ENCODE measurements around the gene SIDT1. TPM values are rescaled to one million over a fixed set of nuclear protein-coding genes. Genes with fewer than 3 reads are reported as not detected.

SIDT1 gene
- total RNA-seq, 1 experiment from 2014 or later = not detected

GRCh38 chr3:113590983-113591382 lies 58.6 kb downstream of the SIDT1 start:
- POLR2A ChIA-PET = no interaction called here
- Histone ChIP-seq H3K27ac (ENCODE audit: low read length) (no peak overlapping the region), H3K4me1 (ENCODE audit: control insufficient read depth, insufficient read depth, low read length) (no peaks in the 10 kb centered on the region), H3K4me3 (ENCODE audit: low read depth in 2 of 2, low read length in 2 of 2) (no peak overlapping the region), H3K9me3 (ENCODE audit: control insufficient read depth, insufficient read depth, low read depth, low read length) (no peaks in the 10 kb centered on the region), H3K36me3 (ENCODE audit: control insufficient read depth, insufficient read depth, low read length) (no peaks in the 10 kb centered on the region), H3K27me3 (ENCODE audit: control insufficient read depth, insufficient read depth, low read length) (peaks cover 2% of the 10 kb centered on the region; the same call in 1 of the 2 replicates)
- DNase-seq (ENCODE audit: low read depth, low spot score) (no peak), ATAC-seq (no peak)
- TF ChIP-seq TCF7L2 (IDR thresholded peaks at IDR 0.05; ENCODE audit: low read depth, low read length) (no peak), REST (IDR thresholded peaks at IDR 0.05; ENCODE audit: insufficient read depth in 1 of 2, low read depth in 2 of 2, low read length in 1 of 2) (no peak), POLR2AphosphoS5 (IDR thresholded peaks at IDR 0.05; ENCODE audit: low read depth, low read length) (no peak)
- in situ Hi-C loops (cut with HindIII; ENCODE audit: low pct_unique_long_range_greater_than_20kb, low sequenced_read_pairs) = no loop called here
- no TSS peak for BruUV-seq (replicated peaks)
- intact Hi-C loops (cut with micrococcal nuclease; ENCODE audit: unreplicated experiment) = no loop called here
- CTCF ChIA-PET = no interaction called here

GRCh38 chr3:113594066-113594465 lies 61.7 kb downstream of the SIDT1 start:
- Histone ChIP-seq H3K4me3 (ENCODE audit: low read depth in 2 of 2, low read length in 2 of 2) (no peak overlapping the region), H3K9me3 (ENCODE audit: control insufficient read depth, insufficient read depth, low read depth, low read length) (no peaks in the 10 kb centered on the region), H3K27ac (ENCODE audit: low read length) (no peak overlapping the region), H3K36me3 (ENCODE audit: control insufficient read depth, insufficient read depth, low read length) (no peaks in the 10 kb centered on the region), H3K27me3 (ENCODE audit: control insufficient read depth, insufficient read depth, low read length) (peaks cover 2% of the 10 kb centered on the region; the same call in 1 of the 2 replicates), H3K4me1 (ENCODE audit: control insufficient read depth, insufficient read depth, low read length) (no peaks in the 10 kb centered on the region)
- ATAC-seq = no peak
- in situ Hi-C loops (cut with HindIII; ENCODE audit: low pct_unique_long_range_greater_than_20kb, low sequenced_read_pairs) (no loop called here), intact Hi-C loops (cut with micrococcal nuclease; ENCODE audit: unreplicated experiment) (no loop called here)
- TF ChIP-seq POLR2AphosphoS5 (IDR thresholded peaks at IDR 0.05; ENCODE audit: low read depth, low read length) = no peak
- no peak for TF ChIP-seq TCF7L2 (IDR thresholded peaks at IDR 0.05; ENCODE audit: low read depth, low read length)
- no peak for TF ChIP-seq REST (IDR thresholded peaks at IDR 0.05; ENCODE audit: insufficient read depth in 1 of 2, low read depth in 2 of 2, low read length in 1 of 2)
- no peak for TF ChIP-seq CTCF (IDR thresholded peaks at IDR 0.05)
- TF ChIP-seq SIN3A (IDR thresholded peaks at IDR 0.05; ENCODE audit: borderline replicate concordance, insufficient read depth, low read depth, low read length) = no peak
- DNase-seq (ENCODE audit: low read depth, low spot score) = no peak
- no TSS peak for BruUV-seq (replicated peaks)
- ChIA-PET POLR2A (no interaction called here), CTCF (no interaction called here)
